DOHH2 (cell line): ENCODE measurements around the gene TMEFF2.

Source experiments
- H3F3A ChIP-seq: fragments of 200-600 bp; sonication (generic), shearing (Covaris generic); 2 replicates; pipeline ENCODE4 v1.6.0; 2016; ENCODE audit warnings: antibody characterized with exemption, mild to moderate bottlenecking; ENCODE audit not compliant: control insufficient read depth, insufficient read depth
- H3K27ac ChIP-seq: fragments of 200-600 bp; sonication (generic); 2 replicates; pipeline ENCODE4 v1.5.1; 2014; ENCODE audit warnings: low read depth, mild to moderate bottlenecking, low read length, moderate library complexity
- H3K27me3 ChIP-seq: fragments of 200-600 bp; sonication (generic); 2 replicates; pipeline ENCODE4 v1.6.1; 2014; ENCODE audit warnings: mild to moderate bottlenecking, low read length, mixed read lengths; ENCODE audit not compliant: control insufficient read depth
- H3K36me3 ChIP-seq: fragments of 200-600 bp; sonication (generic); 2 replicates; pipeline ENCODE4 v1.6.1; 2014; ENCODE audit warnings: mild to moderate bottlenecking, low read length, moderate library complexity, mixed read lengths; ENCODE audit not compliant: control insufficient read depth
- H3K4me1 ChIP-seq: fragments of 200-600 bp; sonication (generic); 2 replicates; pipeline ENCODE4 v1.6.1; 2014; ENCODE audit warnings: mild to moderate bottlenecking, low read length, mixed read lengths; ENCODE audit not compliant: control insufficient read depth
- H3K4me2 ChIP-seq: fragments of 200-600 bp; sonication (generic); 2 replicates; pipeline ENCODE4 v1.6.0; 2014; ENCODE audit warnings: mild to moderate bottlenecking, low read length, moderate library complexity
- H3K4me3 ChIP-seq: fragments of 200-600 bp; sonication (generic); 2 replicates; pipeline ENCODE4 v1.5.1; 2014; ENCODE audit warnings: mild to moderate bottlenecking, low read length, mixed read lengths
- H3K79me2 ChIP-seq: fragments of 200-600 bp; sonication (generic); 2 replicates; pipeline ENCODE4 v1.6.1; 2014; ENCODE audit warnings: mild to moderate bottlenecking, low read length, mixed read lengths; ENCODE audit not compliant: control insufficient read depth
- H3K9me2 ChIP-seq: fragments of 200-600 bp; sonication (generic); replicated peaks from 2 replicates; pipeline ENCODE4 v1.6.1; 2014; ENCODE audit warnings: mild to moderate bottlenecking, low read length, mixed read lengths; ENCODE audit not compliant: control insufficient read depth
- H3K9me3 ChIP-seq: fragments of 200-600 bp; sonication (generic); 2 replicates; pipeline ENCODE4 v1.6.1; 2014; ENCODE audit warnings: antibody characterized with exemption, low read length, mixed read lengths; ENCODE audit not compliant: control insufficient read depth, insufficient read depth
- H4K20me1 ChIP-seq: fragments of 200-600 bp; sonication (generic); 2 replicates; pipeline ENCODE4 v1.6.0; 2014; ENCODE audit warnings: low read depth, mild to moderate bottlenecking, antibody characterized with exemption, low read length, moderate library complexity; ENCODE audit not compliant: control insufficient read depth, insufficient read depth
- EZH2phosphoT487 ChIP-seq: fragments of 200-600 bp; sonication (generic); IDR thresholded peaks from 2 replicates; pipeline ENCODE4 v1.6.1; 2017; ENCODE audit warnings: borderline replicate concordance, mild to moderate bottlenecking, antibody characterized with exemption, low read length, moderate library complexity, mixed read lengths
- TF ChIP-seq, protein P1 (sequence below): fragments of 200-600 bp; sonication (generic); IDR thresholded peaks from one replicate; pipeline ENCODE4 v1.5.1; 2014; ENCODE audit warnings: antibody characterized with exemption, mild to moderate bottlenecking, low read depth, low read length; ENCODE audit not compliant: poor library complexity, severe bottlenecking

The TMEFF2 gene

DNA sequence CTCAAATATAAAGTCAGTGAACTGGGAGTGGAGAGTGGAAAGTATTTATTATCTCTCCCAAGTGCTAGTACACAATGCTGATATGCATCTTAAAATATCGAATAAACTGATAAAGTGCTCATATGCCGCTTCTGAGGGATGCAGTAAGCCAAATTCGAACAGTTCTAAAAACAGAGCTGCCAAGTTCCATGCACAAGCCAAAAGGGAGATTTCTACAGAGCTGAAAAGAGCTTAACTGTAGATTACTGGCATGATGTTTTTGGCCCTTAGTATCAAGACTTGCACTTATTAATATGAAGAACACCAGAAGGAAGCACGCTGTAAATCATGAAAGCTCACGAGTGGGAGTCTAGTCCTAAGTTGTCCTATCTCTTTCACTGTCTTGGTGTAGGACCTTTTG lies 7.9 kb downstream of the TMEFF2 start:
- TF ChIP-seq, protein P1, sequence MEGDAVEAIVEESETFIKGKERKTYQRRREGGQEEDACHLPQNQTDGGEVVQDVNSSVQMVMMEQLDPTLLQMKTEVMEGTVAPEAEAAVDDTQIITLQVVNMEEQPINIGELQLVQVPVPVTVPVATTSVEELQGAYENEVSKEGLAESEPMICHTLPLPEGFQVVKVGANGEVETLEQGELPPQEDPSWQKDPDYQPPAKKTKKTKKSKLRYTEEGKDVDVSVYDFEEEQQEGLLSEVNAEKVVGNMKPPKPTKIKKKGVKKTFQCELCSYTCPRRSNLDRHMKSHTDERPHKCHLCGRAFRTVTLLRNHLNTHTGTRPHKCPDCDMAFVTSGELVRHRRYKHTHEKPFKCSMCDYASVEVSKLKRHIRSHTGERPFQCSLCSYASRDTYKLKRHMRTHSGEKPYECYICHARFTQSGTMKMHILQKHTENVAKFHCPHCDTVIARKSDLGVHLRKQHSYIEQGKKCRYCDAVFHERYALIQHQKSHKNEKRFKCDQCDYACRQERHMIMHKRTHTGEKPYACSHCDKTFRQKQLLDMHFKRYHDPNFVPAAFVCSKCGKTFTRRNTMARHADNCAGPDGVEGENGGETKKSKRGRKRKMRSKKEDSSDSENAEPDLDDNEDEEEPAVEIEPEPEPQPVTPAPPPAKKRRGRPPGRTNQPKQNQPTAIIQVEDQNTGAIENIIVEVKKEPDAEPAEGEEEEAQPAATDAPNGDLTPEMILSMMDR = no peak
- no peak for TF ChIP-seq EZH2phosphoT487
- H3K4me3 ChIP-seq = no peak overlapping the region
- H3K9me3 ChIP-seq = no peaks in the 10 kb centered on the region
- no peaks in the 10 kb centered on the region for H4K20me1 ChIP-seq
- H3K36me3 ChIP-seq = no peaks in the 10 kb centered on the region
- H3K27me3 ChIP-seq = no peaks in the 10 kb centered on the region
- no peaks in the 10 kb centered on the region for H3K79me2 ChIP-seq
- no peak overlapping the region for H3K4me2 ChIP-seq
- H3F3A ChIP-seq = no peaks in the 10 kb centered on the region
- H3K27ac ChIP-seq = no peak overlapping the region
- no peaks in the 10 kb centered on the region for H3K4me1 ChIP-seq
- no peaks in the 10 kb centered on the region for H3K9me2 ChIP-seq

DNA sequence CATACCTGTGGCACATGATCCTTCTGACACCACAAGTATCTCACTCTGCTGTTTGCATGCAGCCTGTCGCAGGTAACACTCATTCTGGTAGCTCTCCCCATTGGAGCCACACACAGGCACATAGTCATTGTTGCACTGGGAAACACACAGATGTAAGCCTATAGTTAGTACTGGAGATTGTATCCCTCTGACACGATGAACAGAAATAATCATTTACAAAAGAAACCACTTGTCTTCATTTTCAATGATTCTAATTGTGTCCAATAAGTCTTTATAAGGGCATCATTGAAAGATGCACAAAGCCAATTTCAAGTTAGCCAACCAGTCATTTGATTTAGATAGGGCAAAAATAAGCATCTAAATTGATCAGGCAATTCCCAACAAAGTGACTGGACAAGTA lies 10.4 kb downstream of the TMEFF2 start:
- H3K9me3 ChIP-seq = no peaks in the 10 kb centered on the region
- no peak overlapping the region for H3K4me3 ChIP-seq
- H3K36me3 ChIP-seq = no peaks in the 10 kb centered on the region
- no peak overlapping the region for H3K4me2 ChIP-seq
- H3K27me3 ChIP-seq = no peaks in the 10 kb centered on the region
- H3K79me2 ChIP-seq = no peaks in the 10 kb centered on the region
- no peaks in the 10 kb centered on the region for H3K9me2 ChIP-seq
- no peaks in the 10 kb centered on the region for H4K20me1 ChIP-seq
- H3K27ac ChIP-seq = no peak overlapping the region
- H3K4me1 ChIP-seq = no peaks in the 10 kb centered on the region
- H3F3A ChIP-seq = no peaks in the 10 kb centered on the region
- no peak for TF ChIP-seq EZH2phosphoT487
- TF ChIP-seq, protein P1 = no peak

DNA sequence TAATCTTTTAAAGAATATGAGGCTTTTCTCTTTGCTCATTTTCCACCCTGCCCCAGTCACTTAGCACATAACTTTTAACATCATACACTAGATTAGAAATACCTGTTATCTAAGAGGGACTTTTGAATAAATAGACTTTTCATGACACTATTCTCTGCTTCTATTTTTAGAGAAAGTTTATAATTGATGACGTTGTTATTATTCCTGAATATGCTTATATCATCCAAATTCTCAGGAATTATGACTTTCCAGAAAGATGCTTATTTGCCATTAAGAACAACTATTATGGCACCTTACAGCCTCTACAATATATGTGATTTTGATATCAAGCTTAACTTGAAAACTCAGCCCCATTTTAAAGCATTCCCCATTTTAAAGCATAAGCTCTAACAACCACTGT lies 11.4 kb downstream of the TMEFF2 start:
- Histone ChIP-seq H3K4me2 (no peak overlapping the region), H3F3A (no peaks in the 10 kb centered on the region), H3K79me2 (no peaks in the 10 kb centered on the region), H3K4me3 (no peak overlapping the region), H3K27ac (no peak overlapping the region), H3K9me2 (no peaks in the 10 kb centered on the region), H3K36me3 (no peaks in the 10 kb centered on the region), H3K27me3 (no peaks in the 10 kb centered on the region), H4K20me1 (no peaks in the 10 kb centered on the region), H3K9me3 (no peaks in the 10 kb centered on the region), H3K4me1 (no peaks in the 10 kb centered on the region)
- TF ChIP-seq, protein P1 = no peak
- TF ChIP-seq EZH2phosphoT487 = no peak

DNA sequence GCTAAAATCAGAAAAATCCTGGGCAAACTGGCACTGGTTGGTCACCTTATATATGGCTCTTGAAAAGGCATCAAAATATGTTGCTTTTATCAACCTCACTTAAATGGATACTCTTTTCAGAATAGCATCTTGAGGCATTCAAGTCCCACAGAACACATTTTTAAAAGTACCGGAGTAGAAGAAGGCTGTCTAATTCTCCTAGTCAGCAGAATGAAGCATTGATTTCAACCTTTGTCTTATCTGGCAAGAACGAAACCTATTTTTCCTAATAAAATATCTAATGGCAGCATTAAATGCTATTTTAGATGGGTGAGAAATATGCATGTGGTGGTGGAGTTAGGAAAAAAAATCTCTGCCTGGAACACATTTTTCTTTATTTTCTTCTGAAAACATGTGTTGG lies 27.8 kb downstream of the TMEFF2 start:
- H3K27me3 ChIP-seq = no peaks in the 10 kb centered on the region
- no peaks in the 10 kb centered on the region for H3K9me2 ChIP-seq
- no peak overlapping the region for H3K4me3 ChIP-seq
- H3K4me2 ChIP-seq = no peak overlapping the region
- no peaks in the 10 kb centered on the region for H3K4me1 ChIP-seq
- no peak for TF ChIP-seq EZH2phosphoT487
- TF ChIP-seq, protein P1 = no peak
- no peaks in the 10 kb centered on the region for H3K9me3 ChIP-seq
- H3K36me3 ChIP-seq = no peaks in the 10 kb centered on the region
- H4K20me1 ChIP-seq = no peaks in the 10 kb centered on the region
- H3F3A ChIP-seq = no peaks in the 10 kb centered on the region
- H3K27ac ChIP-seq = no peak overlapping the region
- H3K79me2 ChIP-seq = no peaks in the 10 kb centered on the region
